Tibial artery (tissue), 4 donors: ENCODE data around the gene KRT77.

Source experiments
- DNase-seq, 2 donors: peaks; one replicate each; pipeline ENCODE4 v3.0.0-alpha.2; 2019
- H3K27ac ChIP-seq, 2 donors: fragments of 200-600 bp; sonication (generic) in 1 of 2; 1 replicate in 1 of 2; 2 replicates in 1 of 2; pipeline ENCODE4 v1.5.1; 2018 to 2019; ENCODE audit warnings: mild to moderate bottlenecking in 1 of 2
- H3K27me3 ChIP-seq, 2 donors: fragments of 200-600 bp; sonication (generic) in 1 of 2; one replicate each; pipeline versions ENCODE4 v1.5.1 to v1.6.0; 2016 to 2019
- H3K36me3 ChIP-seq, 3 donors: fragments of 200-600 bp; sonication (generic) in 2 of 3; one replicate each; pipeline ENCODE4 v1.5.1; 2016 to 2019; ENCODE audit warnings: mild to moderate bottlenecking in 2 of 3
- H3K4me1 ChIP-seq, 4 donors: fragments of 200-600 bp; sonication (generic) in 2 of 4; 1 replicate in 3 of 4; 2 replicates in 1 of 4; pipeline ENCODE4 v1.5.1; 2016 to 2019
- H3K4me3 ChIP-seq, 2 donors: fragments of 200-600 bp; sonication (generic) in 1 of 2; 1 replicate in 1 of 2; 2 replicates in 1 of 2; pipeline ENCODE4 v1.5.1; 2018 to 2019; ENCODE audit warnings: mild to moderate bottlenecking in 2 of 2
- H3K9me3 ChIP-seq, 3 donors: fragments of 200-600 bp; sonication (generic) in 1 of 3; one replicate each; pipeline ENCODE4 v1.5.1; 2016 to 2019
- intact Hi-C: fragments of 100-400 bp; cut with DNase I; formaldehyde crosslinking; loops from one replicate; pipeline ENCODE4 v1.15.0; 2023; ENCODE audit warnings: low total_unique reads
- TF ChIP-seq, protein P1 (sequence below), 2 experiments: fragments of 200-600 bp in 1 of 2; fragments of 450-650 bp in 1 of 2; IDR thresholded peaks; one replicate each; pipeline ENCODE4 v1.5.1; 2017 to 2019; ENCODE audit warnings: antibody characterized with exemption in 2 of 2, mild to moderate bottlenecking in 1 of 2, moderate library complexity in 1 of 2

The KRT77 gene

DNA sequence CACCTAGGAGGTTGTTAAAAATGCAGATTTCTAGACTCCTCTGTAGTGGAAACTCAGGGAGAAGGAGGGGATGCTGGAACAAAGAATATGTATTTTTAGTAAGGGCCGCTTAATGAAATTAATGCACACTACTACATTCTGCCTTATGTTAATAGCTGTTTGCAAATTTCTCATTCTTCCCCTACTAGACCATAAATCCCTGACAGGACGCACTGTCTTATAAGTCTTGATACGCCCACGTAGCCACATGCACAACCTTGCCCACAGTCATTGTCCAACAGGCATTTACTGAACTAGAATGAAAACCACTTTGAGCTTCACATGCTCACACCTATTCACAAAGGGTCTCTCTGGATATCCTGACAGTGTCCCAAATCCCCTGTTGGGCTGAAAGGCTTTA, 61.9 kb downstream of the KRT77 start:
- Histone ChIP-seq H3K36me3 (no peaks in the 10 kb centered on the region), H3K27me3 (peaks cover 0 to 23% of the 10 kb centered on the region in 2 donors), H3K4me1 (no peaks in the 10 kb centered on the region), H3K9me3 (no peaks in the 10 kb centered on the region), H3K4me3 (no peak overlapping the region), H3K27ac (no peak overlapping the region)
- DNase-seq: no peak
- intact Hi-C loops: no loop called here
- TF ChIP-seq, protein P1, sequence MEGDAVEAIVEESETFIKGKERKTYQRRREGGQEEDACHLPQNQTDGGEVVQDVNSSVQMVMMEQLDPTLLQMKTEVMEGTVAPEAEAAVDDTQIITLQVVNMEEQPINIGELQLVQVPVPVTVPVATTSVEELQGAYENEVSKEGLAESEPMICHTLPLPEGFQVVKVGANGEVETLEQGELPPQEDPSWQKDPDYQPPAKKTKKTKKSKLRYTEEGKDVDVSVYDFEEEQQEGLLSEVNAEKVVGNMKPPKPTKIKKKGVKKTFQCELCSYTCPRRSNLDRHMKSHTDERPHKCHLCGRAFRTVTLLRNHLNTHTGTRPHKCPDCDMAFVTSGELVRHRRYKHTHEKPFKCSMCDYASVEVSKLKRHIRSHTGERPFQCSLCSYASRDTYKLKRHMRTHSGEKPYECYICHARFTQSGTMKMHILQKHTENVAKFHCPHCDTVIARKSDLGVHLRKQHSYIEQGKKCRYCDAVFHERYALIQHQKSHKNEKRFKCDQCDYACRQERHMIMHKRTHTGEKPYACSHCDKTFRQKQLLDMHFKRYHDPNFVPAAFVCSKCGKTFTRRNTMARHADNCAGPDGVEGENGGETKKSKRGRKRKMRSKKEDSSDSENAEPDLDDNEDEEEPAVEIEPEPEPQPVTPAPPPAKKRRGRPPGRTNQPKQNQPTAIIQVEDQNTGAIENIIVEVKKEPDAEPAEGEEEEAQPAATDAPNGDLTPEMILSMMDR (IDR thresholded peaks at IDR 0.05): no peak
